Measurements from ENCODE around the gene XCL2.
"Not testable (repeated sequence)": the region's sequence is repeated elsewhere in the genome, so short reads cannot be mapped to it uniquely, and the experiment has no call there.

Gene XCL2, protein sequence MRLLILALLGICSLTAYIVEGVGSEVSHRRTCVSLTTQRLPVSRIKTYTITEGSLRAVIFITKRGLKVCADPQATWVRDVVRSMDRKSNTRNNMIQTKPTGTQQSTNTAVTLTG

DNA sequence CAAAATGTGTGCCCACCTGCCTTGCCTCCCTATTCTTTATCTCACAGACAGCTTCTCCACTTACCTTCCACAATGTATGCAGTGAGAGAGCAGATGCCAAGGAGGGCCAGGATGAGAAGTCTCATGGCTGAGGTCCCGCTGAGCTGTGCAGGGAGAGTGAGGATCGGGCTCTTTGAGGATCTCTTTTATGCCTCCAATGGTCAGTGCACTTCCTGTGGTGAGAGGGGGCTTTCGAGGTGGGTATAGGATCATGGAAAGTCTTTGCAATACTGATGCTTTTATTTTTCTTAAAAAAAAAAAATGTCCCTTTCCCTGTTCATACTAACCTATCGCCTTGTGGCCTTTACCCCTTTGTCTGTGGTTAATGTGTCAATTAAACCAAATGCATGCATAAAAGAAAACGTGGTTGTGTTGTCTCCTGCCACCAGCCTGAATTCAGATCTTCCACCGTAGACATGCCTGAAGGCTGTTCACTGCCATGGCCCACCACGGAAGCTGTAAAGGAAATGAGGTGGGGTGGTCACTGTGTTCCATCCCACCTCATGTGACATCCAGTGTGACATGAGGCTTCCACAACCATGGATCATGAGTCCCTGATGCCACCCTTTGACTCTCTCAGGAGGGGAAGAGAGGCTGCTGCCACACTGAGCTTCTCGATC is at the start of gene XCL2:
TSS of gene XCL2 (minus strand) at position 158 of the 659 bp plus-strand sequence. CDS start at position 125, 33 bp downstream.
- not testable (repeated sequence) for DNase-seq

DNA sequence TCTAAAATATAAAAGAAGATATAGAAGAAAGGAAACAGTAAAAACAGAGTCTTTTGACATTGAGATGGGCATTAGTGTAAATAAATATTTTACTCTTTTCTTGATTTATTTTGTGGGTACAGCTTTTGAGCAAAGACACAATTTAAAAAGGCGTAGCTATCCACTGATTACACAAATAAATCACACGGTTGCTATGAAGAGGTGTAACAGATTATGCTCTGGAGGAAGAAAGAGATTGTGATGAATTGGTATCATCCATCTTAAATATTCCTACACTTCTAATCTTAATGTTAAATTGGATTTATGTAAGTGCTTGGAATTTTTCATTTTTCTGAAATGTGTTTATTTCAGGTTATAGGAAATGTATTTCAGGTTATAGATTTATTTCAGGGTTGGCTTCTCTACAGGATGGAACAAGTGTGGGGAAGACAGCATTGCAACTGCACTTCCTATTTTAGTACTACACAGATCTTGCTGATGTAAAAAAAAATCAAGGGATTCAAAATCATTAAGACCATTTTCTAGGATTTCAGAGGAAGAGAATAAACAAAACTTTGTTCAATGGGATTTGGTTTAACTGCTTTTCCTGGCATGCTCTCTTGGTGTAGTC is 47.9 kb upstream of the XCL2 start:
- DNase-seq = no peak

DNA sequence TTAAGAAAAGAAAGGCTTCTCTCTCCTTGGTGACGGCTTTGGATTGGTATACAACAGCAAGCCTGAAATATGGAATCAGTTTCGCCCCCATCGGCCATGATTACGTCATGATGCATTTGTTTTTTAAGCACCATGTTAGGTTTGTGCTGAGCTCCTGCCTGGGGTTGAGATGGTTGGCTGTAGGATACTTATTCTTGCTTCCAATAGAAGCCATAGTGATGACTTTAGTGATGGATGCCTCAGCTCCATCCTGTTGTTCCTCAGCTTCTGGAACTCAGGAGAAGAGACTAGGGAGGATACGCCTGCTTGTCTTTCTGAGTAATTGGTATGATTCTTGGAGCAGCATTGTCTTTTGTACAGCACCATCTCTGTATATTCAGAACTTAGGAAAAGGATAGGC is 47.3 kb upstream of the XCL2 start:
- no peak for DNase-seq

DNA sequence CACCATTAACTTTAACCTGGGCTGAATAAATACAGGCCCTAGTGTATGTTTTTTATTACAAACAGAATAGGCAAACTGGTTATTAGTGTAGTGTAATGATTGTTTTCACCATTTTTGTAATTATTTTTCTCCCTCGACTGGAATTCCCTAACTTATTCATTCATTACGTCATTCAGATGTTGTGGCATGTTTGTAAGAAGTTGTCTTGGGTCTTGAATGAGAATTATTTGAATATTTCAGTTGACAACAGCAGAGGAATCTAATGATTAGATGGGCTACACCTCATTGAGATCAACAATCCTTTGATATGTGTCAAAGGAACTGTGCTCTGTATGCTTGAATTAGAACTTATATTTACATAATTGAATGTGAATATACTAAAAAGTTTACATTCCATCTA is 45.4 kb upstream of the XCL2 start:
- DNase-seq = no peak

DNA sequence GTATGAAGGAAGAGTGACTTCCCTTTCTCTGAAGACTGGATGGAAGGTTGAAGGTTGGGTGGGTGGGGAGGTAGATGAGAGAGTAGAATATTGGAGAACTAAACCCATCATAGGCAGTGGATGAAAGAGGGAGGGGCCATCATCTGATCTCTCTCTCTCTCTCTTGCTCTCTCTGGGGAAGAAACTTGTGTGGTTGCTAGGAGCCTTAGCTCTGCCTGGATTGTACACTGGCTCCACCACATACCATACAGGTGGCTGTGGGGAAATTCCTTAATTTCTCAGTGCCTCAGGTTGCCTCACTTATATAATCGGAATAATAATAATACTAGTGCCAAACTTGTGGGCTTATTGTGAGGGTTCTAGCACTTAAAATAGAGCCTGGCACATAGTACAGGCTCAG is 42.1 kb upstream of the XCL2 start:
- DNase-seq = no peak

DNA sequence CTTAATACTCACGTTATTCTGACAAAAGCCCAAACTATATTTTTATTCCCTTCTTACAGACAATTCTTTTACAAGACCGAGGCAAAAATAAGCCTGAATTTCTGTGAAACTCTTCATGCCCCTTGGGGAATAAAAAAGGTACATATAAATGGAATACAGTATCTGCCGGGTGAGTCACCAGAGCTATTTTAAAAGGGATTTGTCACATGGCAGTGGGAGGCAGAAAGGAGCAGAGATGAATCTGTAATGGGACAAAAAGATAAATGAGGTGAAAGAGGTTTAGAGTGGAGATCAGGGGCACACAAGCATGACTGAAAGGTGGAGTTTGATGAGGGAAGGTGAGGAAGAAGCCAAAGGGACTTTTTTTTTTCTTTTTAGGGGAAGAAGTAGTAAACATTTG is 41.4 kb upstream of the XCL2 start:
- DNase-seq = no peak

DNA sequence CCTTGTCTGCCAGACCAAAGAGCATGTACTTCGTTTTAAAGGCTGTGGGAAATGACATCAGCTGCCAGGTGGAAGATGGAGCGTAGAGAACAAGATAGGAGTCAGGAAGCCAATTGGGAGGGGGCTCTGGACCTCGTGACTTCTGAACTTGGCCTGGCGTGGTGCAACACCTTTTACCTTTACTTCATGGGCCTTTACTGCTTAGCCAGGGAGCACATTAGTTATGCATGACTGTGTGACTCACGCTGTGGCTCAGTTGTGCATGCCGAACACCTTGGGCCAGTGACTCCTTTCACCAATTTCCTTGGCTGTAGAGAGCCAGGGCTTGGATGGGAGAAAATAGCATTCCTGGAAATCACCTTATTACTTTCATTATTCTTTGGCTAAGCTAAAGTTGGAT is 39.8 kb upstream of the XCL2 start:
- DNase-seq = no peak

DNA sequence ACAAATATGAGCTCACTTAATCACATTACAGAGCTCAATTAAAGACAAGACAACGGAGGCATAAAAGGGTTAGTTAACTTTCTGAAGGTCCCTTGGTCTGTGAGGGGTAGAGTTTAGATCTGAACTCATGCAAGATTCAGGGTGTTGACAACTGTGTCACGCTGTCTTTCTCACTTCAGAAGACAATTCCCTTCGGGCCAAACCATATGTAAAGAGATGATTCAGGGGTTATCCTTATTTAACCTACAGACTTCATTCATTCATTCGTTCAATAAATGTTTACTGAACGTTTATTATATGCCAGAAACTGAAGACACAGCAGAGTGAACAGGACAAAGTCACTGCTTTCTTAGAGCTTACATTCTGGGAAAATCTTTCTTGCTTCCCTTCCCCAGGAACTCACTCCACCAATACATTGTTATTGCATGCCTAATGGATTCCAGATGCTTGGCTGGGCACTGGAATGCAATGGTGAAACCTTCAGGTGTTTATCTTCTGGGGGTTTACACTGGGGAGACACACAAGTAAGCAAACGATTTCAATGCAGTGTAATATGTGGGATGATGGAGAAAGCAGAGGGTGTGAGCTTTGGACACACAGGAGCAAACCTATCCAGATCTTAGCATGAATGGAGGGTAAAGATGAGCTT is 39.0 kb upstream of the XCL2 start:
- DNase-seq = no peak

DNA sequence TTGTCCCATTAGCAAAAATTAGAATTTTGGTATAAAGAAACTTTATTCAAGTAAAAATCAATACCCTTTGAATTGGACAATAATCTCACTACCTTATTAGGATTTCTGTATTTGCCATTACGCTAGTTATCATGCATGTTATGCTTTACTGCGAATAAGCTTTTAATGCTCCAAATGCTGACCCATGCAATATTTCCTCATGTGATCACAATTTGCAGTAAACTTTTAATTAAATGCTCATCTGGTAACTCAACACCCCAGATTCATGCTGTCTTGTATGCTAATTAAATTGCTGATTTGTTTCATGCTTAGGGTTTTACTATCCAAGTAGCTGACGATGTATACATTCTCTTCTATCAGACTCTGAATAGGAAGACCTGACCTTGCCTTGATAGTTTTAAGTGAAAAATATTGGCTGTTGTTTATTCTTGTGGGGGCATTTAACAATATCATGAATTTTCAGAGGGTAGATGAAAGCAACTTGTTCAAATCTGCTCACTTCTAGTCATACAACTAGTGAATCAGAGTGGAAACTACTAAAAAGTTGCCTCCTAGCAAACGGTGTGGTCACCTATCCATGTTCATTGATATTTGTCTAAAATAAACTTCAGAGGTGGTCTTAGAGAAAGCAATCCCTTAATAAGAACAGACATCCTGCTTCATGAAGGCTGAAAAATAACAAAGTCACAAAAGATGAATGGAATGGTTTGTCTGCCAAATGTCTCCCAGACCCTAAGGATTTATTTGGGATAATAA is 38.2 kb upstream of the XCL2 start:
- DNase-seq = no peak

DNA sequence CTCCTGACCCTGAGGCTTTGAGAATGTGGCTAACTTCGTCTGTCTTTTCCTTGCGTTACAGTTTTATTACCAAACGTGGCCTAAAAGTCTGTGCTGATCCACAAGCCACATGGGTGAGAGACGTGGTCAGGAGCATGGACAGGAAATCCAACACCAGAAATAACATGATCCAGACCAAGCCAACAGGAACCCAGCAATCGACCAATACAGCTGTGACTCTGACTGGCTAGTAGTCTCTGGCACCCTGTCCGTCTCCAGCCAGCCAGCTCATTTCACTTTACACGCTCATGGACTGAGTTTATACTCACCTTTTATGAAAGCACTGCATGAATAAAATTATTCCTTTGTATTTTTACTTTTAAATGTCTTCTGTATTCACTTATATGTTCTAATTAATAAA is 37.2 kb upstream of the XCL2 start:
- not testable (repeated sequence) for DNase-seq

DNA sequence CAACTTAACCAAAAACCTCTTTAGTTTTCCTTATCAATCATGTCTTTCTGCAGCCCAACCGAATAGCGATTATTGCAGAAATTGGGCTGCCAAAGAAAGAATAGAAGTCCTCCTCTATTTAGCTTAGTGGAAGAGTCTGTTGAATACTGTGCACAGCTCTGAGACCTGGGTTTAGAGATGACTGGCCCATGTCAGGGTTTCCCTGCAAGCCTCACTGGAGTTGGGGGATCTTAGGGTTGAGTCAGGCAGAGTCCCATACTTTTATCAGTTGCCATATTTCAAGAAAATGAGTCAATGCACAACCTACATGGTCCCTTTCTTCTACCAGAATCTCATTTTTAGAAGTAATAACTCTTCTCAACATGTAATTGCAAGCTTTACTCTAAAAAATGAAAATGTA is 36.5 kb upstream of the XCL2 start:
- DNase-seq = not testable (repeated sequence)

DNA sequence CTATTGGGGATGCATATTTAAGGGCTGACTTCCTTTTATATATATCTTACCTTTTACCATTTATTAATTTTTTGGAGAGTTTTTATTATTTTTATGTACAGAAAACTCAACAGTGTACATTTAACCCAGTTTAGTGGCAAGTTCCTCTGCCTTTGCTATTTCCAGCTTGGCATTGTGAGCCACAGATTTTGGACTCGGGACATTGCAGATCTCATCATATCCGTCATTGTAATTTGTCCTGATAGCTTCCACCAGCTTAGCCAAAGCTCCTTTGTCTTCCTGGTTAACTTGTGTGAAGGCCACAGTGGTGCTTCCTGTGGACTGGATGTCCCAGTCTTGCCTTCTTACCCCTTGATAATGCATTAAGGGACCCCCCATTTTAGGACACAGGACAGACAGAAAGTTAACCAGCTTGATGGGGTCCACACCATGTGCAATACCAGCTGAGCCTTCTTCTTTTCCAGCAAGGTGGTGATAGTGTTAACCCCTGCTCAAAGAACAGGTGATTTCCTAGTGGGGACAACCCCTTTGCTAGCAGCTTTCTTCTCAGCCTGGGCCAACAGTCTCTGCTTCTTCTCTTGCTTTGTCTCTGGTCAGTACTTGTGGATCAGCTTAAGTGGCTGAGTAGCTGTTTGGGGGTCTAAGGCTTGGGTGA is 34.9 kb upstream of the XCL2 start:
- DNase-seq = not testable (repeated sequence)

DNA sequence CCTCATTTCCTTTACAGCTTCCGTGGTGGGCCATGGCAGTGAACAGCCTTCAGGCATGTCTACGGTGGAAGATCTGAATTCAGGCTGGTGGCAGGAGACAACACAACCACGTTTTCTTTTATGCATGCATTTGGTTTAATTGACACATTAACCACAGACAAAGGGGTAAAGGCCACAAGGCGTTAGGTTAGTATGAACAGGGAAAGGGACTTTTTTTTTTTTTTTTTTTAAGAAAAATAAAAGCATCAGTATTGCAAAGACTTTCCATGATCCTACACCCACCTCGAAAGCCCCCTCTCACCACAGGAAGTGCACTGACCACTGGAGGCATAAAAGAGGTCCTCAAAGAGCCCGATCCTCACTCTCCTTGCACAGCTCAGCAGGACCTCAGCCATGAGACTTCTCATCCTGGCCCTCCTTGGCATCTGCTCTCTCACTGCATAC is 32.5 kb upstream of the XCL2 start, which contains the start of gene XCL1:
TSS of gene XCL1 (plus strand) at position 361 of the 444 bp plus-strand sequence. CDS start at position 394, 33 bp downstream.
- not testable (repeated sequence) for DNase-seq

DNA sequence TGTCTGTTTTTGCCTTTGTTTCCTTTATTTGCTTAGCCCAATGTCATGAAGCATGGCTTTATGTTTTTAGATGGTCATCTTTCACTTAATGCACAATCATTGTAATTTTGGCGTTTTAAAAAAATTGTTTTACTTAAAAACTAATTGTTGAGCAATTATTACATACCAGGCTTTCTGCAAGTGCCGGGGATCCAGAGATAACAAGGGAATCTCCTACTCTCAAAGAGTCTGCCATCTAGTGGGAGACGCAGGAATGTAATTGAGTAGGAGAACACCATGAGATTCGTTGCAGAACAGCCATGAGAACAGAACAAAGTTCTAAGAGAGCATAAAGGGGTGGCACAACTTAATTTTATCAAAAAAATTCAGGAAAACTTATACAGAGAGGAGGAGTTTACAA is 30.4 kb upstream of the XCL2 start:
- DNase-seq = not testable (repeated sequence)

DNA sequence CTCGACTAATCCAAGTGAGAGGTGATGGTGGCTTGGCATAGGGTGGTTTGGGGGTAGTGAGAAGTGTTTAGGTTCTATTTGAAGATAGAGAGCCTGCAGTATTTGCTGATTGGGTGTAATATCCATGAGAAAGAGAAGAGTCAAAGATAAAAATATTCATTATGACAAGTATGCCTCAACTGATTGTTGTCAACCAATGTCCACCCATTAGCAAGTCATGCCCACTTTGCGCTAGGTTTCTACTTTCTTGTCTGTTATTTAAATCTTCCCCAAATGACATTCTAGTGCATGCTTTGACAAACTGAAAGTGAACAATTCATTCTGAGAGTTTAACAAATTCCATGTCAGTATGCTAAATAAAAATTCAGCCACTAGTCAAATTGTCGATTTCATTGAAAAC is 28.8 kb upstream of the XCL2 start:
- no peak for DNase-seq

DNA sequence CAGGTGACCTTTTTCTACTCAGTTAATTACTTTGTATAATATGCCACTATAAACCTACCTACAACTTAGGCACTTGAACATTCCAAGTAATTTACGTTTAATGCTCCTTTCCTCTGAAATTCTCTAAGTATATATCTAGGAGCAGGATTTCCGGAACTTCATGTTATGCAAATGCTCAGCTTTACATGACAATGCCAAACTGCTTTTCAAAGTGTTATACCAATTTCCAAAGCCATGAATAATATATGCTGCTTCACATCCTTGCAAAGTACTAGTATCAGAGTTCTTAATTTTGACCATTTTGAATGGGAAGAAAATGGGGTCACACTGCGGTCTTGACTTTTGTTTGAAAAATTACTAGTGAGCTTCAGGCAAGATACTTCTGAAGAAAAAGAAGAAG is 26.9 kb upstream of the XCL2 start:
- no peak for DNase-seq

DNA sequence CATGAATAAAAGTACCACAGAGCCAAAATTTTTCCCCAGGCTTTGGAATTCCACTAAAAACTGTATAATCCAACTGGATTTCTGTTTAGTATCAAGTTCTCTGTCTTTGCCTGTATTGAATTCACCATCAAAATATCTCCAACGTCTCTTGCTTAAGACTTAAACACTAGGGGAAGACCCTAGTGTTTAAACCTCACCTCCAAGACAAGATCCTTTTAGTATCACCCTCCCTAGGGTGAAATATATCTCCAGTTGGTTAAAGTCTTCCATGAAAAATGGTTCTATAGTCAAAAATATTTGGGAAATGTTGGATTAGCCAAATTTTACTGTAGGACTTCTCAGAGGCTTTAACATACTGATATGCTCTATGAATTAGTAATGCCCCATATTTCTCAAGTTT is 24.5 kb upstream of the XCL2 start:
- DNase-seq = no peak

DNA sequence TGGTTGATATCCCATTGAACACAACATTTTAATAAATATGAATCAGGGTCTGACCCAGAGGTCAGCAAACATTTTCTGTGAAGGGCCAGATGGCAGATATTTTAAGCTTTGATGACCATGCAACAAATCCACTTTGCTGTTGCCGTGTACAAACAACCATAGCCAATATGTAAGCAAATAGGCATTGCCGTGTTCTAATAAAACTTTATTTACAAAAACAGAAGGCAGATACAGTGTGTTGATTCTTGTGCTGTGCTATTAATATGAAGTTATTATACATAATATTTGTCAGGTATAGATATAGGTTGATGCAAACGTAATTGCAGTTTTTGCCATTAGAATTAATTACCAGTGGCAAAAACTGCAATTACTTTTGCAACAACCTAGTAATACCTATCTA is 23.8 kb upstream of the XCL2 start:
- DNase-seq = no peak

DNA sequence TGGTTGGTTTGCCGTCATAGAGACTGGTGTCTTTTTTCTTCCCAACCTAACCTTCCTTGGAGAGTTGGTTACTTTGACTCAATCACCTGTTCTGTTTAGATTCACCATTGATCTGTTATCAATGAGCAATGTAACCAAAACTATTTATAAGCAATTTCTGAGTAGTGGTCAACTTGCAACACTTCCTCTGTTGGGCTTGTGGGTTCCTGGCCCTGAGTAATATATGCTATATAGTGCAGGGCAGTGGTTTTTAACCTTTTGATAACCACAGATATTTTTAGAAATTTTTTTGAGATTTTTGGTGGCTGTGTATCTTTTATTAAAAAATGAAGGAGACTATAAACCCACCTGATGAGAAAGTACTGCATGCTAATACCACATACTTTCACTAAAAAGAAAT is 23.2 kb upstream of the XCL2 start:
- DNase-seq = no peak

DNA sequence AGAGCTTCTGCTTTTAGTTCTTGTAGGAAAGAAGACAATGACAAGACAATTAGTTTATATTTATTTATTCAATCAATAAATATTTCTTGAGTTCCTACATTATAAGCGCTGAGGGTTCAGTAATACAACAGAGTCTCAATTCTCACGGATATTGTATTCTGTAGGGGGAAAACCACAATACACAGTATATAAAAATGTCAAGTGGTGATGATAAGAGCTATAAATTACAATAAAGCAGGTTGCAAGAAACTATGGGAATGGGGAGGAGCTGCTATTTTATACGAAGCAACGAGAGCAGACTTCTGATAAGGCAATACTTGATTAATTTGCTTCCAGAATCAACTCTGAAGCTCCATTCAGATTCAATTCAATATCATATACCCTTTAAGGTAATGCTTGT is 22.0 kb upstream of the XCL2 start:
- DNase-seq = no peak

DNA sequence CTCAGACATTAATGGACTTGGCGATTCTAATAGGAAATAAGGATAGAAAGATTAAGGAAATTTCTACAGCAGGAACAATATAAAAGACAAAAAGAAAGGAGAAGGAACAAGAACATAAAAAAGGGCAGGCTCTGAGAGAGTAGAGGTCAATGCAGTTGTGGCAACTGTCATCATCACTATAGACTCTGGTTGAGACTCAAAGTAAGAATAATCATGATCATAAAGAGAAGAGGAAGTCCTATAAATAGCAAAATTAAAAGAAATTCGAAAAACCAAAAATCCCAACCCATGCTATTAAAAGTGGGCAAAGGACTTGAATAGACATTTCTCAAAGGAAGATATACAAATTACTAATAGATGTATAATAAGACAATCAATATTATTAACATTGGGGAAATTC is 18.2 kb upstream of the XCL2 start:
- no peak for DNase-seq

DNA sequence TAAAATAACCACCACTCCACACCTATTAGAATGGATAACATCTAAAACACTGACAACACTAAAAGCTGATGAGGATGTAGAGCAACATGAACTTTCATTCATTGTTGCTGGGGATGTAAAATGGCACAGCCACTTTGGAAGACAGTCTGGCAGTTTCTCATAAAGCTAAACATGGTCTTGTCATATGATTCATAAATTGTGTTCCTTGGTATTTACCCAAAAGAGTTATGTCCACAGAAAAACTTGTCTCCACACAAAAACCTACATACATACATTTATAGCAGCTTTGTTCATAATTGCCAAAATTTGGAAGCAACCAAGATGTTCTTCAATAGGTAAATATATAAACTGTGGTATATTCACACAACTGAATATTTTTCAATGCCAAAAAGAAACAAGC is 16.6 kb upstream of the XCL2 start:
- DNase-seq = no peak

DNA sequence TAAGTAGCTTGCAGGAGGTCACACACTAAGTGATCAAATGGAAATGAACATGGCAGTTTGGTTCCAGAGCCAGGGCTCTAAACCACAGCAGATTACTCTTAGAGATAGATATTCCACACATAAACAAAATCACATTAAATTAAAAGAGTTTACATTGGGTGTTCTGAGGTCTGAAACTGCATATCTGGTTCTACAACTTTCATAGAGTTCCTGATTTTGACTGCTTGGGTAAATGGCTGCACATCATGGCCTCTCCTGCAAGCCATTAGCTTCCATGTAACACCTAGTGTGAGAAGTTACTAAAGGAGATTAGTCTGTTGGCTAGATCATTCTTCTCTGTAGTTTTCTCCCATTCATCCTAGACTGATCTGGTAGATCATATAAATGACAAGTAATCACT is 12.8 kb upstream of the XCL2 start:
- no peak for DNase-seq
